OCI-LY7 (cell line): ENCODE results near the gene ANK3. TPM values are rescaled to one million over a fixed set of nuclear protein-coding genes. Genes with fewer than 3 reads are reported as not detected.

ENCODE experiments used
- BruUV-seq: library from RNA; stranded (reverse); fragments of 400-500 nt; replicated peaks from 2 replicates; lab custom pipeline; 2021; lab: Mats Ljungman, UMichigan
- CTCF ChIA-PET: fragments of 300-600 bp; sonication (Branson Sonifier 250); formaldehyde crosslinking; loops from one replicate; lab custom pipeline; 2022; ENCODE audit warnings: antibody characterized with exemption; ENCODE audit not compliant: unreplicated experiment; lab: Charles Lee
- POLR2A ChIA-PET: fragments of 300-600 bp; sonication (Branson Sonifier 250); formaldehyde crosslinking; loops from one replicate; lab custom pipeline; 2022; ENCODE audit warnings: antibody characterized with exemption; lab: Charles Lee
- DNase-seq: peaks from one replicate; pipeline ENCODE4 v3.0.0-alpha.2; 2015; ENCODE audit warnings: low spot score
- H2AFZ ChIP-seq: fragments of 200-600 bp; sonication (generic), shearing (Covaris generic); 2 replicates; pipeline ENCODE4 v1.6.1; 2014; ENCODE audit warnings: mild to moderate bottlenecking, antibody characterized with exemption, low read length, moderate library complexity
- H3K27ac ChIP-seq: fragments of 200-600 bp; sonication (generic); 2 replicates; pipeline ENCODE4 v1.5.1; 2014; ENCODE audit warnings: mixed run types, low read depth, mild to moderate bottlenecking, moderate library complexity, low read length, inconsistent platforms; ENCODE audit not compliant: poor library complexity, severe bottlenecking
- H3K36me3 ChIP-seq: fragments of 200-600 bp; sonication (generic); 2 replicates; pipeline ENCODE4 v1.6.1; 2014; ENCODE audit warnings: mild to moderate bottlenecking, antibody characterized with exemption, low read length, moderate library complexity, mixed read lengths; ENCODE audit not compliant: insufficient read depth
- H3K4me1 ChIP-seq: fragments of 200-600 bp; sonication (generic); 2 replicates; pipeline ENCODE4 v1.5.1; 2014; ENCODE audit warnings: mild to moderate bottlenecking, low read length; ENCODE audit not compliant: insufficient read depth, poor library complexity, severe bottlenecking
- H3K4me2 ChIP-seq: fragments of 200-600 bp; sonication (generic); 2 replicates; pipeline ENCODE4 v1.6.1; 2014; ENCODE audit warnings: mild to moderate bottlenecking, low read length
- H3K4me3 ChIP-seq: fragments of 200-600 bp; sonication (generic); 2 replicates; pipeline ENCODE4 v1.5.1; 2014; ENCODE audit warnings: mild to moderate bottlenecking, low read depth, low read length; ENCODE audit not compliant: poor library complexity, severe bottlenecking
- H3K79me2 ChIP-seq: fragments of 200-600 bp; sonication (generic); 2 replicates; pipeline ENCODE4 v1.6.1; 2016; ENCODE audit warnings: low read depth, mild to moderate bottlenecking, low read length, moderate library complexity, mixed read lengths; ENCODE audit not compliant: insufficient read depth
- H3K9me2 ChIP-seq: fragments of 200-600 bp; sonication (generic); 2 replicates; pipeline ENCODE4 v1.6.1; 2016; ENCODE audit warnings: mild to moderate bottlenecking, low read length, mixed read lengths; ENCODE audit not compliant: insufficient read depth
- H3K9me3 ChIP-seq: fragments of 200-600 bp; sonication (generic); 2 replicates; pipeline ENCODE4 v1.6.1; 2014; ENCODE audit warnings: mild to moderate bottlenecking, mixed run types, low read length, mixed read lengths
- H4K20me1 ChIP-seq: fragments of 200-600 bp; sonication (generic); 2 replicates; pipeline ENCODE4 v1.6.1; 2014; ENCODE audit warnings: mild to moderate bottlenecking, antibody characterized with exemption, low read length, moderate library complexity, mixed read lengths; ENCODE audit not compliant: insufficient read depth
- CTCF ChIP-seq: fragments of 200-600 bp; sonication (generic); conservative IDR thresholded peaks from 2 replicates; pipeline ENCODE4 v1.5.1; 2014; ENCODE audit warnings: mild to moderate bottlenecking, antibody characterized with exemption, low read length, moderate library complexity, mixed read lengths
- EZH2phosphoT487 ChIP-seq: fragments of 200-600 bp; sonication (generic); IDR thresholded peaks from 2 replicates; pipeline ENCODE4 v1.6.1; 2018; ENCODE audit warnings: low read depth, borderline replicate concordance, mild to moderate bottlenecking, mixed run types, antibody characterized with exemption, low read length, moderate library complexity, mixed read lengths
- intact Hi-C: fragments of 100-400 bp; cut with micrococcal nuclease; formaldehyde crosslinking; loops from one replicate; pipeline ENCODE4 v1.10.0; 2022; ENCODE audit not compliant: unreplicated experiment
- total RNA-seq, 2 experiments: library from RNA; depleted of rRNA in 1 of 2; stranded (reverse); fragments of >200 nt in 1 of 2; shearing (Covaris generic) in 1 of 2; gene quantifications; 2 replicates each; pipeline ENCODE4 v1.2.3, GENCODE V29; 2014 to 2022

The ANK3 gene
- total RNA-seq, 2 experiments from 2014 or later = 0.13 to 0.49 TPM

GRCh38 chr10:60413306-60414012, 23.8 kb upstream of the ANK3 start:
- no peak for DNase-seq
- CTCF ChIA-PET = no interaction called here
- no peak overlapping the region for H3K27ac ChIP-seq
- no peak overlapping the region for H3K4me2 ChIP-seq
- H3K9me3 ChIP-seq = no peaks in the 10 kb centered on the region
- intact Hi-C loops = no loop called here
- no peaks in the 10 kb centered on the region for H3K36me3 ChIP-seq
- no TSS peak for BruUV-seq
- no peaks in the 10 kb centered on the region for H3K79me2 ChIP-seq
- POLR2A ChIA-PET = interaction anchor here (0.6 kb wide), 1 partner anchor 445 kb away, joined by 3 read pairs; no protein-coding TSS in a partner anchor
- no peaks in the 10 kb centered on the region for H3K4me1 ChIP-seq
- no peak overlapping the region for H2AFZ ChIP-seq
- TF ChIP-seq CTCF (no peak), EZH2phosphoT487 (no peak)
- H3K9me2 ChIP-seq = no peaks in the 10 kb centered on the region
- H3K4me3 ChIP-seq = no peak overlapping the region
- no peaks in the 10 kb centered on the region for H4K20me1 ChIP-seq

GRCh38 chr10:60410970-60411369, 21.3 kb upstream of the ANK3 start:
- no peak overlapping the region for H2AFZ ChIP-seq
- H3K9me2 ChIP-seq = no peaks in the 10 kb centered on the region
- no peaks in the 10 kb centered on the region for H3K4me1 ChIP-seq
- TF ChIP-seq CTCF (no peak), EZH2phosphoT487 (no peak)
- H3K36me3 ChIP-seq = no peaks in the 10 kb centered on the region
- no peak for DNase-seq
- intact Hi-C loops = no loop called here
- ChIA-PET CTCF (no interaction called here), POLR2A (no interaction called here)
- BruUV-seq = no TSS peak
- H3K4me2 ChIP-seq = no peak overlapping the region
- no peaks in the 10 kb centered on the region for H3K79me2 ChIP-seq
- H3K9me3 ChIP-seq = no peaks in the 10 kb centered on the region
- H4K20me1 ChIP-seq = no peaks in the 10 kb centered on the region
- no peak overlapping the region for H3K4me3 ChIP-seq
- H3K27ac ChIP-seq = no peak overlapping the region

- BruUV-seq = no TSS peak
- POLR2A ChIA-PET = interaction anchor here (1.2 to 1.6 kb wide), 2 partner anchors 15 to 59 kb away, joined by 3 to 6 read pairs; no protein-coding TSS in a partner anchor
Measured at GRCh38 chr10:60409202-60409601, 19.5 kb upstream of the ANK3 start.

More at GRCh38 chr10:60409202-60409601, 19.5 kb upstream of the ANK3 start:
- DNase-seq = no peak
- no peaks in the 10 kb centered on the region for H3K36me3 ChIP-seq
- H3K4me3 ChIP-seq = no peak overlapping the region
- H3K4me1 ChIP-seq = no peaks in the 10 kb centered on the region
- no peaks in the 10 kb centered on the region for H3K9me3 ChIP-seq
- CTCF ChIA-PET = no interaction called here
- intact Hi-C loops = no loop called here
- no peaks in the 10 kb centered on the region for H4K20me1 ChIP-seq
- H3K9me2 ChIP-seq = no peaks in the 10 kb centered on the region
- H3K4me2 ChIP-seq = no peak overlapping the region
- no peak overlapping the region for H2AFZ ChIP-seq
- H3K27ac ChIP-seq = no peak overlapping the region
- no peaks in the 10 kb centered on the region for H3K79me2 ChIP-seq
- TF ChIP-seq CTCF = no peak
- no peak for TF ChIP-seq EZH2phosphoT487
